Measurements from ENCODE around the gene FRMD7.

FRMD7 gene

GRCh38 chrX:132090403-132091159, 37.2 kb downstream of the FRMD7 start:
- H3K9me3 ChIP-seq (ENCODE audit: control insufficient read depth, insufficient read depth, low read depth, low read length) = no peaks in the 10 kb centered on the region
- H3K36me3 ChIP-seq (ENCODE audit: control insufficient read depth in 2 of 2, insufficient read depth in 1 of 2, low read length in 2 of 2) = no peaks in the 10 kb centered on the region
- no peaks in the 10 kb centered on the region for H3K4me1 ChIP-seq (ENCODE audit: control insufficient read depth, insufficient read depth, low read length)
- CTCF ChIA-PET = interaction anchor here (0.7 to 4.9 kb wide), 8 partner anchors 12 to 1057 kb away, joined by 3 to 35 read pairs (median 3); no protein-coding TSS in a partner anchor
- TF ChIP-seq SETDB1 (IDR thresholded peaks at IDR 0.05; ENCODE audit: insufficient read length, low read length) = no peak
- no peak for TF ChIP-seq TRIM28 (IDR thresholded peaks at IDR 0.05; ENCODE audit: borderline replicate concordance, low read length)
- TF ChIP-seq SP3 (tag by site-specific recombination; IDR thresholded peaks at IDR 0.05) = no peak
- no peak for TF ChIP-seq ZBTB1 (tag by site-specific recombination; IDR thresholded peaks at IDR 0.05)
- no peak for TF ChIP-seq EGR2 (tag by site-specific recombination; IDR thresholded peaks at IDR 0.05; ENCODE audit: low read depth)
- no peak for TF ChIP-seq FEZF1 (tag by site-specific recombination; IDR thresholded peaks at IDR 0.05)
- no peak for TF ChIP-seq PATZ1 (tag by site-specific recombination; IDR thresholded peaks at IDR 0.05)
- no peak for TF ChIP-seq ZNF473 (tag by site-specific recombination; IDR thresholded peaks at IDR 0.05)
- no peak overlapping the region for H3K27ac ChIP-seq (ENCODE audit: extremely low read depth, low read depth, low read length)
- POLR2A ChIA-PET = no interaction called here
- H3K4me3 ChIP-seq (ENCODE audit: low read depth, low read length) = no peak overlapping the region

GRCh38 chrX:132088864-132089263, 39.0 kb downstream of the FRMD7 start:
- Histone ChIP-seq H3K4me3 (ENCODE audit: low read depth, low read length) (no peak overlapping the region), H3K4me1 (ENCODE audit: control insufficient read depth, insufficient read depth, low read length) (no peaks in the 10 kb centered on the region), H3K36me3 (ENCODE audit: control insufficient read depth in 2 of 2, insufficient read depth in 1 of 2, low read length in 2 of 2) (no peaks in the 10 kb centered on the region), H3K9me3 (ENCODE audit: control insufficient read depth, insufficient read depth, low read depth, low read length) (no peaks in the 10 kb centered on the region), H3K27ac (ENCODE audit: extremely low read depth, low read depth, low read length) (no peak overlapping the region)
- ChIA-PET CTCF (interaction anchor here (1.7 kb wide), 1 partner anchor 17 kb away, joined by 5 read pairs; no protein-coding TSS in a partner anchor), POLR2A (no interaction called here)
- no peak for TF ChIP-seq ZNF76 (tag by site-specific recombination; IDR thresholded peaks at IDR 0.05; ENCODE audit: borderline replicate concordance, low read depth)
- no peak for TF ChIP-seq ZNF24 (tag by site-specific recombination; IDR thresholded peaks at IDR 0.05)
- TF ChIP-seq ZNF433 (tag by site-specific recombination; IDR thresholded peaks at IDR 0.05; ENCODE audit: low read depth) = no peak
- TF ChIP-seq SCRT1 (tag by site-specific recombination; IDR thresholded peaks at IDR 0.05; ENCODE audit: borderline replicate concordance) = no peak
- no peak for TF ChIP-seq GFI1B (tag by site-specific recombination; IDR thresholded peaks at IDR 0.05)
- TF ChIP-seq ZNF658 (tag by site-specific recombination; IDR thresholded peaks at IDR 0.05) = no peak
- no peak for TF ChIP-seq ZNF26 (tag by site-specific recombination; IDR thresholded peaks at IDR 0.05)
- TF ChIP-seq BCL11A (tag by site-specific recombination; IDR thresholded peaks at IDR 0.05; ENCODE audit: low read depth) = no peak
- no peak for TF ChIP-seq SP2 (tag by site-specific recombination; IDR thresholded peaks at IDR 0.05)
- no peak for TF ChIP-seq ZNF639 (tag by site-specific recombination; IDR thresholded peaks at IDR 0.05)
- no peak for TF ChIP-seq ZNF830 (tag by site-specific recombination; IDR thresholded peaks at IDR 0.05; ENCODE audit: low read depth)
- TF ChIP-seq YY1 (tag by site-specific recombination; IDR thresholded peaks at IDR 0.05) = no peak
- no peak for TF ChIP-seq ZNF561 (tag by site-specific recombination; IDR thresholded peaks at IDR 0.05; ENCODE audit: borderline replicate concordance)
- no peak for TF ChIP-seq OVOL3 (tag by site-specific recombination; IDR thresholded peaks at IDR 0.05)
- TF ChIP-seq CTCF (tag by site-specific recombination; IDR thresholded peaks at IDR 0.05) = no peak
- TF ChIP-seq KLF1 (tag by site-specific recombination; IDR thresholded peaks at IDR 0.05) = no peak
- no peak for TF ChIP-seq ZNF335 (tag by site-specific recombination; conservative IDR thresholded peaks at IDR 0.05)
- no peak for TF ChIP-seq ZNF133 (tag by site-specific recombination; IDR thresholded peaks at IDR 0.05)
